Measurements from ENCODE around the gene PDGFB. TPM values are rescaled to one million over a fixed set of nuclear protein-coding genes. Genes with fewer than 3 reads are reported as not detected.
"Not testable (repeated sequence)": the region's sequence is repeated elsewhere in the genome, so short reads cannot be mapped to it uniquely, and the experiment has no call there.

PDGFB gene
- total RNA-seq, 1 donor from 2014 or later: 0.78 TPM

GRCh38 chr22:39219071-39220039, 25.4 kb downstream of the PDGFB start:
- peaks cover 5% of the 10 kb centered on the region for H3K4me1 Mint-ChIP-seq (ENCODE audit: low read depth)
- H3K4me3 Mint-ChIP-seq: no peak overlapping the region
- no peak for DNase-seq (ENCODE audit: low spot score)
- intact Hi-C loops (cut with micrococcal nuclease): no loop called here
- H3K27ac Mint-ChIP-seq: no peak overlapping the region
- no peaks in the 10 kb centered on the region for H3K36me3 Mint-ChIP-seq (ENCODE audit: low read depth)
- no peaks in the 10 kb centered on the region for H3K9me3 Mint-ChIP-seq
- H3K27me3 Mint-ChIP-seq (ENCODE audit: insufficient read depth): peaks cover 12% of the 10 kb centered on the region

DNA sequence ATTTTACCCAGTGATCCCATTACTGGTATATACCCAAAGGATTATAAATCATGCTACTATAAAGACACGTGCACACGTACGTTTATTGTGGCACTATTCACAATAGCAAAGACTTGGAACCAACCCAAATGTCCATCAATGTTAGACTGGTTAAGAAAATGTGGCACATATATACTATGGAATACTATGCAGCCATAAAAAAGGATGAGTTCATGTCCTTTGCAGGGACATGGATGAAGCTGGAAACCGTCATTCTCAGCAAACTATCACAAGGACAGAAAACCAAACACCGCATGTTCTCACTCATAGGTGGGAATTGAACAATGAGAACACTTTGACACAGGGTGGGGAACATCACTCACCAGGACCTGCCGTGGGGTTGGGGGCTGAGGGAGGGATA, 26.4 kb downstream of the PDGFB start:
- H3K27ac Mint-ChIP-seq; H3K4me1 Mint-ChIP-seq (ENCODE audit: low read depth); intact Hi-C loops (cut with micrococcal nuclease); H3K4me3 Mint-ChIP-seq; DNase-seq (ENCODE audit: low spot score); H3K36me3 Mint-ChIP-seq (ENCODE audit: low read depth); H3K9me3 Mint-ChIP-seq: not testable (repeated sequence)
- peaks cover 12% of the 10 kb centered on the region for H3K27me3 Mint-ChIP-seq (ENCODE audit: insufficient read depth)

DNA sequence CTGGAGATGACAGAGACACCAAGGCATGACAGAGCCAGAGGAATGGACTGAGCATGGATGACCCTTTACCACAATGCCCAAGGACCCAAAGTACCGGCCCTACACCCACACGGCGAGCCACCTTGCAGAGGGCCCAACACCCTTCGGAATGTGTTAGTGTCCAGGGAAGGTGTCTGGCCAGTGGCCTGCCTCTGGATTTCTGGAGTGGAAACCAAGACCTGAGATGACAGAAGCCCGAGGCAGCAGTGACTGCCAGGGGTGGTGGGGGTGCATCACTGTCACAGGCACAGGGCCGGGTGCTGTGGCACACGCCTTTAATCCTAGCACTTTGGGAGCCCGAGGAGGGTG, 28.7 kb downstream of the PDGFB start:
- peaks cover 3% of the 10 kb centered on the region for H3K4me1 Mint-ChIP-seq (ENCODE audit: low read depth)
- H3K27me3 Mint-ChIP-seq (ENCODE audit: insufficient read depth): peaks cover 11% of the 10 kb centered on the region
- DNase-seq (ENCODE audit: low spot score): no peak
- H3K27ac Mint-ChIP-seq: no peak overlapping the region
- H3K36me3 Mint-ChIP-seq (ENCODE audit: low read depth): no peaks in the 10 kb centered on the region
- no peaks in the 10 kb centered on the region for H3K9me3 Mint-ChIP-seq
- intact Hi-C loops (cut with micrococcal nuclease): no loop called here
- H3K4me3 Mint-ChIP-seq: no peak overlapping the region

DNA sequence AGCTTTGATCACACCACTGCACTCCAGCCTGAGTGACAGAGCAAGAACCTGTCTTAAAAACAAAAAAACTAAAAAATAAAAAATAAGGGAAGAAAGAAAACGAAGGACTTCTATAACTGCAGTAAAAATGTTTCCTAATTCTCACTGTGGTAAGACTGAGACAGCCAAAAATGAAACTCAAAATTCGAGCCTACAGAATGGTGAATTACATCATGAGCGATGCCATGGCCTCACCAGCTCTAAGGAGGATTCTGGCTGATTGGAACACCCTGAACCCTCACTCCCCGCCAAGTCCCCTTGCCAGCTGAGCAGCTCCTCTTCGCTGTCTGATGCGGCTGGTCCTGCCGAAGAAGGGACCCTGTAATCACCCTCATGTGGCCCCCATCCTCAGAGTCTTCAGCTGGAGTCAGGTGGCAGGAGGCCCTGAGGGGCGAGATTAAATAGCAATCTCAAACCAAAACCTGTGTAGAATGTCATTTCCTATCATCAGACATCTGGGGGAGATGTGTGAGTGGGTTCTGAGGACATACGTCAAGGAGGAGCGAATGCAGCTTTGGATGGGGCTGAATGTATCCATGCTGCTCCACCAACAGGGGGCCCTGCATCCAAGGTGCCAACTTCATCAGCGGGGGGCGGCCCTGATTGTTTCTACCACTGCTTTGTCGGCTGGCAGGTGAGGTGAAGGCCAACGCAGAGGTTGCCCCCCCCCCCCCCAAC, 29.2 kb downstream of the PDGFB start:
- Mint-ChIP-seq H3K27ac (no peak overlapping the region), H3K27me3 (ENCODE audit: insufficient read depth) (peaks cover 9% of the 10 kb centered on the region), H3K4me3 (no peak overlapping the region), H3K36me3 (ENCODE audit: low read depth) (no peaks in the 10 kb centered on the region), H3K9me3 (no peaks in the 10 kb centered on the region), H3K4me1 (ENCODE audit: low read depth) (no peaks in the 10 kb centered on the region)
- intact Hi-C loops (cut with micrococcal nuclease): no loop called here
- no peak for DNase-seq (ENCODE audit: low spot score)

DNA sequence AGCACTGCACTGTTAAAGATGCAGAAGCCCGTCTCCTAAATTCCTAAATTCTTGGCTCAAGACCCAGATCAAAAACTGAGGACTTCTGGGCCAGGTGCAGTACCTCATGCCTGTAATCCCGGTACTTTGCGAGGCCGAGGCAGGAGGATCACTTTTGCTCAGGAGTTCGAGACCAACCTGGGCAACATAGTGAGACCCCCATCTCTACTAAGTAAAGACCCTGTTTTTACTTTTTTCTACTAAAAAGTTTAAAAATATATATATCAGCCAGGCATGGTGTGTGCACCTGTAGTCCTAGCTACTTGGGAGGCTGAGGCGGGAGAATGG, 29.7 kb downstream of the PDGFB start:
- no peak for DNase-seq (ENCODE audit: low spot score)
- H3K4me1 Mint-ChIP-seq (ENCODE audit: low read depth): no peaks in the 10 kb centered on the region
- no peaks in the 10 kb centered on the region for H3K36me3 Mint-ChIP-seq (ENCODE audit: low read depth)
- intact Hi-C loops (cut with micrococcal nuclease): no loop called here
- no peak overlapping the region for H3K4me3 Mint-ChIP-seq
- H3K27me3 Mint-ChIP-seq (ENCODE audit: insufficient read depth): peaks cover 9% of the 10 kb centered on the region
- H3K9me3 Mint-ChIP-seq: no peaks in the 10 kb centered on the region
- H3K27ac Mint-ChIP-seq: no peak overlapping the region

GRCh38 chr22:39214383-39215069, 30.3 kb downstream of the PDGFB start:
- Mint-ChIP-seq H3K27me3 (ENCODE audit: insufficient read depth) (peaks cover 9% of the 10 kb centered on the region), H3K4me3 (no peak overlapping the region), H3K4me1 (ENCODE audit: low read depth) (no peaks in the 10 kb centered on the region), H3K36me3 (ENCODE audit: low read depth) (no peaks in the 10 kb centered on the region), H3K27ac (no peak overlapping the region), H3K9me3 (no peaks in the 10 kb centered on the region)
- DNase-seq (ENCODE audit: low spot score): no peak
- intact Hi-C loops (cut with micrococcal nuclease): no loop called here

DNA sequence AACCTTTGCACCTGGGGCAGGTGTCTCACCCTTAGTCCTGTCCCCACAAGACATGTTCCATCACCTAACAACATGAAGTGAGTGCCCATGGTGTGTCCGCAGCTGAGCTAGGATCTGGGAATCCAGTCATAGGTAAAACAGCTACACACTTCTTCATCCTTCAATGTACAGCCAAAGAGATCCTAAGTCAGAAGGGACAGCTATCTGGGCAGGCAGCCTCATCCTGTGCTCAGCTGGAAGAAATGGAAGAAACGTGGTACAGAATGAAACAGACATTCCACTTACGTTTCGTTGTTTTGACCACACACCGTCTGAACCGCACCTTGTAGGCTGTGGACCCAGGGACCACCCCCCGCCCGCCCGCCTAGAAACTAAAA, 30.8 kb downstream of the PDGFB start:
- peaks cover 9% of the 10 kb centered on the region for H3K27me3 Mint-ChIP-seq (ENCODE audit: insufficient read depth)
- no peak for DNase-seq (ENCODE audit: low spot score)
- H3K9me3 Mint-ChIP-seq: no peaks in the 10 kb centered on the region
- no peak overlapping the region for H3K4me3 Mint-ChIP-seq
- no peaks in the 10 kb centered on the region for H3K36me3 Mint-ChIP-seq (ENCODE audit: low read depth)
- no peaks in the 10 kb centered on the region for H3K4me1 Mint-ChIP-seq (ENCODE audit: low read depth)
- intact Hi-C loops (cut with micrococcal nuclease): no loop called here
- H3K27ac Mint-ChIP-seq: no peak overlapping the region

- no peaks in the 10 kb centered on the region for H3K4me1 Mint-ChIP-seq (ENCODE audit: low read depth)
- intact Hi-C loops (cut with micrococcal nuclease): no loop called here
- no peaks in the 10 kb centered on the region for H3K9me3 Mint-ChIP-seq
- H3K27me3 Mint-ChIP-seq (ENCODE audit: insufficient read depth): peaks cover 8% of the 10 kb centered on the region
- H3K27ac Mint-ChIP-seq: no peak overlapping the region
- no peaks in the 10 kb centered on the region for H3K36me3 Mint-ChIP-seq (ENCODE audit: low read depth)
- no peak overlapping the region for H3K4me3 Mint-ChIP-seq
- DNase-seq (ENCODE audit: low spot score): no peak
Observed at GRCh38 chr22:39212721-39213376, 31.9 kb downstream of the PDGFB start.

DNA sequence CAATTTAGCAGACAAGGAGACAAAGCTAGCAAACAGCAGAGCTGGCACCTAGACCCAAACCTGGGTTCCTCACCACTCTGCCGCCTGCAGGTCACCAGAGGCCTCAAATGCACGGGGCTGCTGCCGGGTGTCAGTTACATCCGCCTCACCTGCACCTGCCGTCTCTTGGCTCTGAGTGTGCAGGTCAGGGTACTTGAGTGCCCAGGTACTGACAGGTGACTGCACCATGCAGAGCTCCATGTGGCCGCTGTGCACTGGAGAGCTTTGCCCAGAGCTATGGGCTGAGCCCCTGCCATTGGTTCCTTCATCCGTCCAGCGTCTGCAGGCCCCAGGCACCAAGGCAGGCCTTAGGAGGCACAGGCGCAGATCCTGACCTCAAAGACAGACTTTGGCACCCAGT, 35.0 kb downstream of the PDGFB start:
- DNase-seq (ENCODE audit: low spot score): no peak
- peaks cover 7% of the 10 kb centered on the region for H3K4me1 Mint-ChIP-seq (ENCODE audit: low read depth)
- peaks cover 9% of the 10 kb centered on the region for H3K27me3 Mint-ChIP-seq (ENCODE audit: insufficient read depth)
- no peaks in the 10 kb centered on the region for H3K36me3 Mint-ChIP-seq (ENCODE audit: low read depth)
- intact Hi-C loops (cut with micrococcal nuclease): no loop called here
- no peaks in the 10 kb centered on the region for H3K9me3 Mint-ChIP-seq
- no peak overlapping the region for H3K27ac Mint-ChIP-seq
- no peak overlapping the region for H3K4me3 Mint-ChIP-seq

- H3K9me3 Mint-ChIP-seq: no peaks in the 10 kb centered on the region
- H3K36me3 Mint-ChIP-seq (ENCODE audit: low read depth): no peaks in the 10 kb centered on the region
- no peak for DNase-seq (ENCODE audit: low spot score)
- H3K27me3 Mint-ChIP-seq (ENCODE audit: insufficient read depth): peaks cover 9% of the 10 kb centered on the region
- H3K27ac Mint-ChIP-seq: no peak overlapping the region
- no peak overlapping the region for H3K4me3 Mint-ChIP-seq
- H3K4me1 Mint-ChIP-seq (ENCODE audit: low read depth): peaks cover 7% of the 10 kb centered on the region
- intact Hi-C loops (cut with micrococcal nuclease): no loop called here
Observed at GRCh38 chr22:39208013-39208680, 36.6 kb downstream of the PDGFB start.

DNA sequence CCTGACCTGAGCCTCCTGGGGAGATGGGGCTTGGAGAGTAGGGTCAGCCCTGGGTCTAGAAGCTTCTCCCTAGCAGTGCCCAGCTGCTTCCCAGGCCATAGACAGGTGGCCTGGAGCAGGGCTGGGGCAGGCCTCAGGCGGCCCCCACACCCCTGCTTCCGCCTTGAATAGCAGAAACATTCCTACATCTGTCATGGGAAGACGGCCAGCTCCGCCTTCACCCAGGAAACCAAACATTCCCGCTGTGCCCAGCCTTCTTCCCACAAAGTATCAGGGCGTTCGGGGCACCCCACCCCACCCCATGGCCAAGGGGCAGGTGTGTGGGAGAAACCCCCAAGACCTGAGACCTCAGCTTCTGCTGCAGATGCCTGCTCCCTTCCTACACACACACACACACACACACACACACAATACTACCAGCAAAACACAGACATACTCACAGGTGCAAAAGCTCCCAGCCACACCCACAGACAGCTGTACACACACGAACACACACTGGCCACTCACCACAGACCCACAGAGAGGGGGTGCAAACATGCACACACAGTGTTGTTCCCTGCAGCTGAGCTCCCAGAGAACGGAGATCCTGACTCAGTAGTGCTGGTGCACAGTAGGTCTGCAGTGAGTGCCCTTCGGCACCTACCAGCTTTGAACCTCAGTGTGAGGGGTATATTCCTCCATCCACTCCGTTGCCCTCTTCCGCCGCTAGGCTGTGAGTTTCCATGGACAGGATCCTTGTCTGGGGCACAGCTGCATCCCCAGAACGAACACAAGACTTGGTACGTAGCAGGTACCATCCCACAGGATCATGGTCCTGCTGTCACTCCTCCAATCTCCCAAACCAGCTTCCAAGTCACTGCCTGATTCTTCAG, 37.4 kb downstream of the PDGFB start:
- Mint-ChIP-seq H3K27me3 (ENCODE audit: insufficient read depth) (peaks cover 12% of the 10 kb centered on the region), H3K36me3 (ENCODE audit: low read depth) (no peaks in the 10 kb centered on the region), H3K27ac (no peak overlapping the region), H3K4me3 (no peak overlapping the region), H3K9me3 (no peaks in the 10 kb centered on the region), H3K4me1 (ENCODE audit: low read depth) (peaks cover 7% of the 10 kb centered on the region)
- intact Hi-C loops (cut with micrococcal nuclease): no loop called here
- no peak for DNase-seq (ENCODE audit: low spot score)

DNA sequence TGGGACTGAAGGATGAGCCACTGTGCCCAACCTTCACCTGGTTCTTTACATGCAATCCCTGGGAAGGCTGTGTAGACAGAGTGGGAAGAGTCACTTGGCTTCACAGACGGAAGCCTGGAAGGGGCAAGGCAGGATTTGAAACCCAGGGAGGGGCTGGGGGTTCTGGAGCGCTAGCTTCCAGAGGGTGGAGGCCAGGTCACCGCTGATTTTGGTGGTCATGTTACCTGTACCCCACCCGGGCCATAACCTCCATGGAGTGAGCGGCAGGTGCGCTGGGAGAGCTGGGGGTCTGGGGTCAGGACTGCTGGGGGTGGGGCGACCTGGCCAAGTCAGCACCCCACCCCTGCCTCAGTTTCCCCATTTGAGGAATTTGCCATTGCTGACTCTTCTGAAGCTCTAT, 38.3 kb downstream of the PDGFB start:
- DNase-seq (ENCODE audit: low spot score): no peak
- Mint-ChIP-seq H3K4me3 (no peak overlapping the region), H3K27me3 (ENCODE audit: insufficient read depth) (peaks cover 12% of the 10 kb centered on the region), H3K36me3 (ENCODE audit: low read depth) (no peaks in the 10 kb centered on the region), H3K27ac (no peak overlapping the region), H3K4me1 (ENCODE audit: low read depth) (peaks cover 7% of the 10 kb centered on the region), H3K9me3 (no peaks in the 10 kb centered on the region)
- intact Hi-C loops (cut with micrococcal nuclease): no loop called here
